ENCODE measurements around the gene PCDHGA1.

Gene PCDHGA1

DNA sequence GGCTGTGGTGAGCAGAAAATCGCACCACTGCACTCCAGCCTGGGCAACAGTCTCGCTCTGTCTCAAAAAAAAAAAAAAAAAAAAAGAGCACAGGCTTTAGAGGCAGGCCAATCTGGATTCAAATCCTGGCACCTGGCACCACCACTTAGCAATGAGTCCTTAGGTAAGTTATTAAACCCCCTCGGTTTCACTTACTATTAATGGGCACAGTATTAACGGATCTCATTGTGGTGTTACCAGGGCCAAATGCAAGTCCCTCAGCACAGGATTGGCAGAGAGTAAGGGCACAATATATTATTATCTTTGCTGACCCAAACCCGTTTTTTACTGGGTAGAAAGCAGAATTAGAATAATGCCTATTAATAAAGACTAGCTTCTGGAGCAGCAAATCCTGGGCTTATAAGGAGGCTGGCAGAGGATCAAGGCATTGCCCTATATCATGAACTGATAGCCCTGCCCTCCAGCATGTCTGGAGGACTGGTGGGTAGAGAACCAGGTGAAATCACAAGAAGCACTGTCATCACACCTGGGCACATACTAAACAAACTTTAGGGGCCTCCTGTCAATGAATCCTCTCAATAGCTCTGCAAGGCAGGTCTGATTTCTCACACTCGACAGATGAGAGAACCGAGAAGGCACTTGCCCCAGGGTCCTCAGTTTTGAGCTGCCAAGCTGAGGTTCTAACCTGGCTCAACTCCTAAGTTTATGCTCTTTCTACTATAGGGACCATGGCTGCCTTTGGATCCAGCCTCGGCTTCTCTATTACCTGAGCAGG is 176.3 kb downstream of the PCDHGA1 start:
- no peak for TF ChIP-seq CTCF (conservative IDR thresholded peaks at IDR 0.05)
- H3K27ac ChIP-seq: no peak overlapping the region

GRCh38 chr5:141507387-141508091 is 177.2 kb downstream of the PCDHGA1 start:
- TF ChIP-seq CTCF (conservative IDR thresholded peaks at IDR 0.05): no peak
- H3K27ac ChIP-seq: no peak overlapping the region

- no peak overlapping the region for H3K27ac ChIP-seq
- no peak for TF ChIP-seq CTCF (conservative IDR thresholded peaks at IDR 0.05)
Measured at GRCh38 chr5:141508440-141508797, 178.1 kb downstream of the PCDHGA1 start.

GRCh38 chr5:141508798-141509611 is 178.7 kb downstream of the PCDHGA1 start:
- no peak for TF ChIP-seq CTCF (conservative IDR thresholded peaks at IDR 0.05)
- no peak overlapping the region for H3K27ac ChIP-seq

- no peak for TF ChIP-seq CTCF (conservative IDR thresholded peaks at IDR 0.05)
- H3K27ac ChIP-seq: no peak overlapping the region
Measured at GRCh38 chr5:141510160-141510559, 179.8 kb downstream of the PCDHGA1 start.

- no peak for TF ChIP-seq CTCF (conservative IDR thresholded peaks at IDR 0.05)
- H3K27ac ChIP-seq: no peak overlapping the region
Measured at GRCh38 chr5:141510850-141511601, 180.7 kb downstream of the PCDHGA1 start.

All from VCaP (cell line).